Panc1 (cell line): ENCODE measurements around the gene CALM3. TPM values are rescaled to one million over a fixed set of nuclear protein-coding genes. Genes with fewer than 3 reads are reported as not detected.

Source experiments
- ATAC-seq: fragments of 200-7000 bp; cut with Tn5 transposase; 2 replicates; pipeline ENCODE4 v1.9.1; 2020; ENCODE audit warnings: mild to moderate bottlenecking, moderate library complexity
- BruUV-seq: library from RNA; stranded (reverse); fragments of 400-500 nt; replicated peaks from 2 replicates; lab custom pipeline; 2021; lab: Mats Ljungman, UMichigan
- CTCF ChIA-PET: fragments of 300-600 bp; sonication (Branson Sonifier 250); formaldehyde crosslinking; loops from one replicate; lab custom pipeline; 2022; ENCODE audit warnings: antibody characterized with exemption; lab: Charles Lee
- POLR2A ChIA-PET: fragments of 300-600 bp; sonication (Branson Sonifier 250); formaldehyde crosslinking; loops from one replicate; lab custom pipeline; 2022; ENCODE audit warnings: antibody characterized with exemption; lab: Charles Lee
- DNase-seq: peaks from one replicate; pipeline ENCODE4 v3.0.0-alpha.2; 2010; ENCODE audit warnings: low read depth, low spot score
- H3K27ac ChIP-seq: 2 replicates; pipeline ENCODE4 v1.5.1; 2011; ENCODE audit warnings: mild to moderate bottlenecking, low read length, inconsistent platforms
- H3K27me3 ChIP-seq: fragments of 200-500 bp; sonication (Bioruptor generic); 2 replicates; pipeline ENCODE4 v1.6.0; 2014; ENCODE audit warnings: low read length, inconsistent platforms; ENCODE audit not compliant: control insufficient read depth, insufficient read depth
- H3K36me3 ChIP-seq: fragments of 200-500 bp; sonication (Bioruptor generic); 2 replicates; pipeline ENCODE4 v1.5.1; 2014; ENCODE audit warnings: inconsistent platforms, mild to moderate bottlenecking, low read length, moderate library complexity; ENCODE audit not compliant: control insufficient read depth, insufficient read depth
- H3K4me1 ChIP-seq: 2 replicates; pipeline ENCODE4 v1.5.1; 2011; ENCODE audit warnings: inconsistent platforms, mild to moderate bottlenecking, low read length, moderate library complexity; ENCODE audit not compliant: control insufficient read depth, insufficient read depth
- H3K4me3 ChIP-seq, 2 experiments: 2 replicates each; pipeline ENCODE4 v1.5.1; 2011 to 2012; ENCODE audit warnings: low read depth in 2 of 2, low read length in 2 of 2, mild to moderate bottlenecking in 2 of 2, inconsistent platforms in 1 of 2, moderate library complexity in 1 of 2
- H3K9me3 ChIP-seq: fragments of 200-500 bp; sonication (Bioruptor generic); 2 replicates; pipeline ENCODE4 v1.5.1; 2014; ENCODE audit warnings: low read depth, mild to moderate bottlenecking, inconsistent platforms, low read length, moderate library complexity; ENCODE audit not compliant: control insufficient read depth, insufficient read depth
- CTCF ChIP-seq: fragments of 450-650 bp; IDR thresholded peaks from 2 replicates; pipeline ENCODE4 v1.5.1; 2017; ENCODE audit warnings: mild to moderate bottlenecking
- POLR2AphosphoS5 ChIP-seq: IDR thresholded peaks from 2 replicates; pipeline ENCODE4 v1.6.1; 2012; ENCODE audit warnings: mild to moderate bottlenecking, low read depth, low read length, moderate library complexity
- REST ChIP-seq, 2 experiments: IDR thresholded peaks; 2 replicates each; pipeline ENCODE4 v1.6.1; 2011 to 2012; ENCODE audit warnings: low read depth in 2 of 2, control low read depth in 1 of 2, low read length in 1 of 2, mild to moderate bottlenecking in 1 of 2, moderate library complexity in 1 of 2; ENCODE audit not compliant: insufficient read depth in 1 of 2
- SIN3A ChIP-seq: IDR thresholded peaks from 2 replicates; pipeline ENCODE4 v1.6.1; 2012; ENCODE audit warnings: low read depth, mild to moderate bottlenecking, low read length, moderate library complexity, borderline replicate concordance; ENCODE audit not compliant: insufficient read depth
- TCF7L2 ChIP-seq: IDR thresholded peaks from 2 replicates; pipeline ENCODE4 v1.6.1; 2011; ENCODE audit warnings: mild to moderate bottlenecking, low read depth, low read length, inconsistent platforms
- in situ Hi-C: cut with HindIII; loops from 2 replicates; pipeline ENCODE4 v1.10.0; 2016; ENCODE audit warnings: low sequenced_read_pairs, low pct_unique_long_range_greater_than_20kb
- intact Hi-C: fragments of 100-400 bp; cut with micrococcal nuclease; formaldehyde crosslinking; loops from one replicate; pipeline ENCODE4 v1.10.0; 2022; ENCODE audit not compliant: unreplicated experiment
- total RNA-seq: library from RNA; stranded (reverse); gene quantifications from one replicate; pipeline ENCODE4 v1.2.1, GENCODE V29; 2021; ENCODE audit not compliant: unreplicated experiment

CALM3 gene
- total RNA-seq, 1 experiment from 2014 or later, result 212 TPM

- CTCF ChIA-PET, result no interaction called here
- Histone ChIP-seq H3K27ac (no peak within 1 kb of the TSS), H3K4me1 (no peaks in the 10 kb centered on the region), H3K9me3 (no peaks in the 10 kb centered on the region), H3K4me3 (no peak within 1 kb of the TSS), H3K36me3 (no peaks in the 10 kb centered on the region), H3K27me3 (no peaks in the 10 kb centered on the region)
- DNase-seq (no peak), ATAC-seq (0 out of 2 replicates have a peak, but pooled peaks have one; percentile 29)
- intact Hi-C loops, result no loop called here
- POLR2A ChIA-PET, result interaction anchor here (0.6 kb wide), 1 partner anchor 192 kb away, joined by 3 read pairs; no protein-coding TSS in a partner anchor
- in situ Hi-C loops, result no loop called here
- TF ChIP-seq REST (IDR thresholded peaks at IDR 0.05; ENCODE audit: insufficient read depth in 1 of 2, low read depth in 2 of 2, low read length in 1 of 2) (no peak), POLR2AphosphoS5 (no peak), CTCF (no peak), SIN3A (no peak)
- BruUV-seq, result no TSS peak
Measured at GRCh38 chr19:46624958-46625661, 24.0 kb downstream of the CALM3 start, which contains the start of gene PTGIR. Gene PTGIR, minus strand, starts transcription at chr19:46625089. Its CDS starts 864 bp downstream, at chr19:46624225.

DNA sequence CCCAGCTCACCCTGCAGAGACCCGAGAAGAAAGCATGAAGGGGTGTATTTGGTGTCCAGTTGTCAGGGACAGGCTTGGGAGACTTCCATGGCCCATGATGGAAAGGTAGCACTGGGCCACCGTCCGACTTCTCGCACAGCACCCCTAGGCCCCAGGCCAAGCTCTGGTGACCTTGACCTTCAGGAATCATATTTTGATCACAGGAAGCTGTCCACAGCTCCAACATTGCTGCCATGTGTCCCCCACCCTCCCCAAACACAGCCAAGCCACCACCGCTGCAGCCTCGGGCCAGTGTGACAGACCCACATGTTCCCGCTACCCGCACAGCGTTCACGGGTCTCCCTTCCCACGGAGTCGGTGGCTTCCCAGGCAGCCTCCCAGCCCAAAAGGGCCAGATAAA lies 24.6 kb downstream of the CALM3 start:
- in situ Hi-C loops (no loop called here), intact Hi-C loops (no loop called here)
- no TSS peak for BruUV-seq
- Histone ChIP-seq H3K9me3 (no peaks in the 10 kb centered on the region), H3K4me1 (no peaks in the 10 kb centered on the region), H3K36me3 (no peaks in the 10 kb centered on the region), H3K27me3 (no peaks in the 10 kb centered on the region), H3K27ac (no peak overlapping the region), H3K4me3 (no peak overlapping the region)
- ChIA-PET POLR2A (no interaction called here), CTCF (no interaction called here)
- ATAC-seq (no peak), DNase-seq (no peak)
- TF ChIP-seq CTCF, result no peak
- no peak for TF ChIP-seq POLR2AphosphoS5
- TF ChIP-seq SIN3A, result no peak
- no peak for TF ChIP-seq REST (IDR thresholded peaks at IDR 0.05; ENCODE audit: insufficient read depth in 1 of 2, low read depth in 2 of 2, low read length in 1 of 2)
- TF ChIP-seq TCF7L2, result no peak
